Retina (tissue), 1 donor: ENCODE data around the gene GRIK2.

Experiments used
- DNase-seq: peaks from one replicate; pipeline ENCODE4 v3.0.0-alpha.2; 2016

The GRIK2 gene

GRCh38 chr6:101921829-101922450, 528.4 kb downstream of the GRIK2 start:
- no peak for DNase-seq

- no peak for DNase-seq
Observed at GRCh38 chr6:101926149-101926925, 532.8 kb downstream of the GRIK2 start.

DNA sequence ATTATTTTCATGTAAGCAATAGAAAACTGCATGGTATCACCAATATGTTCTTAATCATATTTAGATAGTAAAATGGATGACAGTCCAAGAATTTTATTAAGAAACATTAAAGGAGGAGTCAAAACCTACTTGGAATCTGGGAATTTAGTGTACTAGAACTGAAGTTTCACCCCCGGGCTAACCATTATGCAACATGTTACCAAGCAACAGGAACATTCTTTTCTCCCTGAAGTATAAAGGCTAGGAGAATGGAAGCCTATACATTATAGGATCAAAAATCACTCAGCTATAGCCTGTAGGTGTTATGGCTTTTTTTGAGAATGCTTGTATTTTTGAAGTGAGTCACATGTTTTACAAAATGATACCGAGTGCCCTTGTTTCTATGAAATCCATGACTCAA, 538.3 kb downstream of the GRIK2 start:
- DNase-seq: no peak

GRCh38 chr6:101932704-101933103, 539.2 kb downstream of the GRIK2 start:
- no peak for DNase-seq

DNA sequence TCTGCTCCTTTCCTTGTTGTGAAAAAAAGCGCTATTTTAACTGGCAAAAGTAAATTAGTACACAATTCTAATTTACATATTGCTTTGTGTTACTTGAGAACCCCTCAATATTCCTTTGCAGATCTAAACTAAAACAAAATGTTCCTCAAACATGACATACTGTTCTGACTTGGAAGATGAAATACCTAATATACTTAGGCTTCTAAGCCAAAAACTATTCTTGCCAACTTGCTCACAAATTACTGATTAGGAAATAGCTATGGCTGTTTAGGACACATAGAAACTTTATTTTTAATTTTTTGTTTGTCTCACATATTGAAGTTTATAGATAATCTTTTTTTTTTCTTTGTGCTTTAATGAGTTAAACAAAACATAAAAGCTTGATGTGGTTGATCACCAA, 542.2 kb downstream of the GRIK2 start:
- DNase-seq: no peak

- no peak for DNase-seq
Observed at GRCh38 chr6:101936516-101936915, 543.0 kb downstream of the GRIK2 start.

- peak; percentile 14 for DNase-seq
Observed at GRCh38 chr6:101937108-101937507, 543.6 kb downstream of the GRIK2 start.

DNA sequence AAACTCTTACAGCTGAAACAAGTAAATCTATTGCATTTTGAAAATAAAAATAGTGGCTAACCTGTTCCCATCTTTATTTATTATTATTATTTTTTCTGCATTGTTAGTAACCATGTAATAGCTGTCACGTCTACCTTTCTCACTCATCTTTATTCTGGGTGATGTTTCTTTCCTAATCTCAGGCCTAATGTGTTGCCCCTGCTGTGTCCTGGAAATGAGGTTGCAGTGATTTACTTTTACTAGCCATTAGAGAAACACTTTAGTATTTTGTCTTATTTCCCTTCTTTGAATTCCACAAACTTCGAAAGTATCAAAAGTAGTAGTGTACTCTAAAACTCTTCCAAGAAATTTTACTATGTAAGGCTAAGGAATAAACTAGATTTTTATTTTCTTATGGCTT, 546.9 kb downstream of the GRIK2 start:
- DNase-seq: no peak

DNA sequence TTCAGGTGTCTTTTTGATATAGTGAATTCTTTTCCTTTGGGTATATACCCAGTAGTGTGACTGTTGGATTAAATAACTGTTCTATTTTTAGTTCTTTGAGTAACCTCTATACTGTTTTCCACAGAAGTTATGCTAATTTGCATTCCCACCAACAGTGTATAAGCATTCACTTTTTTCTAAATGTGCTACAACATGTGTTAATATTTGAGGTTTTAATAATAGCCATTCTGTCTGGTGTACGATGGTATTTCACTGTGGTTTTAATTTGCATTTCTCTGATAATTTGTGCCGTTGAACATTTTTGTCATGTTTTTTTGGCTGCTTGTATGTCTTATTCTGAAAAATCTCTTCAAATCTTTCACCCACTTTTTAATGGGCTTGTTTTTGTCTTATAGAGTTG, 563.5 kb downstream of the GRIK2 start:
- no peak for DNase-seq

GRCh38 chr6:101961357-101961756, 567.8 kb downstream of the GRIK2 start:
- no peak for DNase-seq

GRCh38 chr6:101980924-101981323, 587.4 kb downstream of the GRIK2 start:
- DNase-seq: no peak

DNA sequence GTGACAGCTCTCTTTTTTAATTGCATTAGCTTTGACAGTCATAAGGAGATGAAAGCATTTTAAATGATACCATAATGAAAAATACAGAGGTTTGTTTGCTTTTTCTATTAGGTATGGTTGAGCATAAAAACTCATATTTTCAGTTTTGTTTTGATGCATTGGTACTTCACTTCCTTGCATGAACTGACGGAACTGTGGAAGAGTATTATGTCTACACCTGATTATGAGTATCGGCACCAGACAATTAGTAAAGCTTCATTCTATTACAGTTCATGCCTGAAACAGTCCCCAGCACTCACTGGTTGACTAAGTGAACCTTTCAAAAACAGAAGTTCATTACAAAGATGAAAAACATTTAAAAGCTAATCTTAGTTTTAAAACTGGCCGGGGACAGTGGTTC, 593.0 kb downstream of the GRIK2 start:
- DNase-seq: no peak

DNA sequence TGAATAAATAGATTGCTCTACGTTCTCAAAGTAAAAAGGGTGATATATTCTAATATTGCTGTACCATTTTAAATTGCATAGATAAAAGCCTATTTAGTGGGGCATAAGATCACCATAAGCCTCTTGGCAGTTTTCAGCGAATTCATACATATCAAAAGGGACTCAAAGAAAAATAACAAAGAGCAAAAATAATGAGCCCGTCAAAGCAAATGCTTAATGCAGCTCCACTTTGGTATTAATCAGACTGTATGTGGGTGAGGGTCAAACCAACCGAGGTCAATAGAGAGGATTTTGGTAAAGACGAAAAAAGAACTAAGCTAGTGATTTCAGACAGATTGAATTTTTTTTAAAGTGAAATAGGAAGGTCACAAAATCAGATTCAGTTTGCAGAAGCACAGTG, 598.8 kb downstream of the GRIK2 start:
- no peak for DNase-seq

DNA sequence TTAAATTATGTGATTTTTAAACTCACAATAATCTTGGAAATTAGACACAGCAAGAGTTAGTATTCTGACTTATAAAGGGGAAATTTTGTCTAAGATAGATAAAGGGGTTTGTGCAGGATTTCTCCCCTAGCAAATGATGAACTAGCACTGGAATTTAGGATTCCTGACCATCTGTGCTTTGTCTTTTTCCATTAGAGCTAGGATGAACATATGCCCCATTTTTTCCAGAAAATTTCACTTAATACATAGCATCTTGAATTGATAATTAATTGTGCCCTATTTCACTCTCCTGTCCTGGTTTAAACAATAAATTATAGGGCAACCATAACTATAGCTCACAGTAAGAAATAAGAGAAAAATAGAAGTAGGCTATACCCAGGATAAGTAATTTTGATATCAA, 601.0 kb downstream of the GRIK2 start:
- DNase-seq: no peak

- no peak for DNase-seq
Observed at GRCh38 chr6:102015431-102015830, 621.9 kb downstream of the GRIK2 start.

DNA sequence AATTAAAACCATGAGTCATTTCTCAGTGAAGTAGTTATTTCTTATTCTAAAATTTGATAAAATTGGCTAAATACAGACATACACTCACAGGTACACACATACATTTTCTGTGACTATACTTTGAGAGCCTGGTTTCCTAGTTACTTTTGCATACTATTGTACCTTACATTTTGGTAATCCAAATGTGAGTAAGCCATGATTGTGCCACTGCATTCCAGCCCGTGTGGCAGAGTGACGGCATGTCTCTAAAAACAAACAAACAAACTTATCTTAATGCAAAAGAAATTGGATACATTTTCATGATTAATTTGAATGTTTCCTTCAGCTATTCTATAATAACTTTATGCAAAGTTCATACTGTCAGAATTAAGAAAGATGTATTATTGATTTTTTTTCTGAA, 628.8 kb downstream of the GRIK2 start:
- DNase-seq: no peak

GRCh38 chr6:102022803-102023202, 629.3 kb downstream of the GRIK2 start:
- no peak for DNase-seq

DNA sequence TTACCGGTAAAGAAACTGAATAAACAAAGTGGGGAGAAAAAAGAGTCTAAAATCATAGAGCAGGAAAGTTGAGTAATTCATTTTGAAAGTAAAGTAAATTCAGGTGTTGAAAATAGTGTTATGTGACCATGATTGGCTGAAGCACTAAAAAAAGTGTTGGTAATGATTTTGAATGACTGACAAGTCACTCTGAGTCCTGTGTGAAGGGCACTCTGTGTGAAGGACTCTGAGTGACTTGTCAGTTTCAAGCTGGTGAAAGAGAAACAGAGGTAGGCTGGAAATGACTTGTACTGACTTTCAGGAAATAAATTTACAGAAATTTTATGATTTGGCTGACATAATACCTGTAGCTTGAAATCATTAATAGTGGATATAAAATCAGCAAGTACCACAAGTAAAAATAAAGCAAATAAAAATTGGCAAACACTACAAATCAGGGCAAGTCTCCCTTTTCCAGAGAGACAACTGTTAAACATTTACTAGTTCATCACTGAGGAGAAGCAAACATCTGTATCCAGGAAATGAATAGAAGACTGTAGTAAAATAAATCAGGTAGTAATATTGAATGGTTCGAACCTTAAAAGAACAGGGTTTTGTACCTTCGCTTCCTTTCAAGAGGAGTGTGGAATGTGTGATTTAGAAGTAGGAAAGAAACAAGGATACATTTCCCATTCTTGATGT, 630.6 kb downstream of the GRIK2 start:
- no peak for DNase-seq

- no peak for DNase-seq
Observed at GRCh38 chr6:102026649-102027048, 633.1 kb downstream of the GRIK2 start.

DNA sequence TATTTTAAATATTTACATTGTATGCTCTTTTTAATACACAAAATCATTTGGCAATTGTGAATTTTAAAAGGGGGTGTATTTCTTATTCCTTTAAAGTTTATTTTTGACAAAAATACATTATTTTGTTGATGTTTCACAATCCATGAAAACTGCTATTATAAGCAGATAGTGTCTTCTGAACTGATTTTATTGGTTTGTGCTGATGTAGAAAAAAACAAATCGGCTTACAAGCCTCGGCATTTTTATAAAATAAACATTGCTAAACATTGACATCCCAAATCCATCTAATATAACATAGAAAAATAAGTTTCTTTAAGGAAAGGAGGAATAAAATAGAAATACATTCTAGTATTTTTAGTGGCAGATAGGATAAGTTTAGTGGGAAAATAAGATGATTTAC, 634.7 kb downstream of the GRIK2 start:
- DNase-seq: no peak

DNA sequence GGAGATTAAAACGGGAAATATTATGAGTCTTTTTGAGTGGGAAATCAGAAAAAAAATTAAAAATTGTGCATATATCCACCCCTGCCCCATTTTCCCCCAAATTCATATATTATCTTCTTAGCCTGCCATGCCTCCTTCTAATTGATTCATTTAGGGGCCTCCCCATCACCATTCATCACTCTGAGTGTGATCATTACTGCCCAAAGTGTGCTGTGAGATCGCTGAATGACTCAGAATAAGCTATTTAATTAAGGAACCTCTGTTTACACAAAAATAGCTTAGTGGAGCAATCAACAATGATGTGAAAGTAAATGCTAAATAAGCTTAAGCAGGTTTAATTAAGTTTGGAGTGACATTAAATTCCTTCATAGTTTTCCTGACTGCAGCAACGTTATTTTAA, 645.5 kb downstream of the GRIK2 start:
- peak; percentile 7 for DNase-seq

GRCh38 chr6:102039441-102039840, 645.9 kb downstream of the GRIK2 start:
- DNase-seq: peak; percentile 11

DNA sequence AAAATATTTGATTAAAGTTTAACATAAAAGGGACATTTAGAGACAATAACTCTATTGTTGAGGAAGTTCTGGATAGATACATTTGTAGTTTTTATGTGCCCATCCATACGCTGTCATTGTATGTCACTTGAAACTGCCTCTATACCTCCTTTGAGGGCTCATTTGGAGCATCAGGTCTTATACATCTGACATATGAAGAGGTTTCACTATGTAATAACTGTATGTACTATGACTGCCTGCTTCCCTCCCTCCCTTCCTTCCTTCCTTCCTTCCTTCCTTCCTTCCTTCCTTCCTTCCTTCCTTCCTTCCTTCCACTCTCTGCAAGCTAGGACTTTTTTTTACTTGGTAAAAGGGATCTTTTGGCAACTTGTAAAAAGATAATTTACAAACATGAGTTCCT, 657.5 kb downstream of the GRIK2 start:
- DNase-seq: no peak

GRCh38 chr6:102051720-102052119, 658.2 kb downstream of the GRIK2 start:
- DNase-seq: no peak
